Nephron (organoid): ENCODE results near the gene DLX6.
A peak's percentile ranks its signal among the peaks of the same experiment; 100 is the strongest.

Source experiments
- H3K27ac Mint-ChIP-seq, 3 experiments: 2 replicates each; pipeline ENCODE4 v1.8.0; 2020; ENCODE audit warnings: mixed read lengths in 3 of 3, mild to moderate bottlenecking in 2 of 3, moderate library complexity in 1 of 3
- H3K27me3 Mint-ChIP-seq: 2 replicates; pipeline ENCODE4 v1.8.0; 2021; ENCODE audit warnings: low read depth, mild to moderate bottlenecking, moderate library complexity, mixed read lengths
- H3K36me3 Mint-ChIP-seq: 2 replicates; pipeline ENCODE4 v1.8.0; 2020; ENCODE audit warnings: low read depth, mixed read lengths
- H3K4me1 Mint-ChIP-seq: 2 replicates; pipeline ENCODE4 v1.8.0; 2020; ENCODE audit warnings: mixed read lengths
- H3K4me3 Mint-ChIP-seq, 3 experiments: 2 replicates each; pipeline ENCODE4 v1.8.0; 2020; ENCODE audit warnings: mild to moderate bottlenecking in 3 of 3, mixed read lengths in 3 of 3, moderate library complexity in 2 of 3
- H3K9me3 Mint-ChIP-seq: 2 replicates; pipeline ENCODE4 v1.8.0; 2020; ENCODE audit warnings: mixed read lengths
- TF ChIP-seq, protein P1 (sequence below), 3 experiments: fragments of 200-600 bp; sonication (generic); IDR thresholded peaks; one replicate each; pipeline ENCODE4 v1.5.0; 2021; ENCODE audit warnings: antibody characterized with exemption in 3 of 3; ENCODE audit not compliant: unreplicated experiment in 3 of 3

The DLX6 gene

DNA sequence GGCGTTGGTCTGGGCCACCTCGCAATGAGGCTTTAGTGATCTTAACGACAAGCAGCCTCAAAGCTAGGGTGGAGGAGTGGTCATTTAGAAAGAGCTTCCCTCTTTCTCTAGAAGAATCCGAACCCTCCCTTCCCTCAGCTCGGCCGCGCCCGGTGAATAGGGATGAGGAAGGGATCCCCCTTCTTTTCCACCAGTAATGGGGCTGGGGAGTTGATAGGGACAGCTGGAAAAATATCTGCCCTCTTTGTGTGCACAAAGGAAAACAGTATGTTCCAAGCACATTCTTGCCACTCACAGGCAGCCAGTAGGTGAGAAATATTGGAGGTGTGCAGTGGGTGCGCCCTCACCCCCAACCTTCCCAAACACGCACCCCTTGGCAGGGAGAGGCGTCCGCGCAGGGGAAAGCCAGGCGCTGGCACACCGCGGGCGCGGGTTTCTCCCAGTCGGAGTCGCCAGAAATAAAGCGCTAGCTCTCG is 12.8 kb downstream of the DLX6 start:
- H3K9me3 Mint-ChIP-seq: no peaks in the 10 kb centered on the region
- H3K27ac Mint-ChIP-seq: no peak overlapping the region
- peaks cover 100% of the 10 kb centered on the region for H3K27me3 Mint-ChIP-seq
- H3K4me3 Mint-ChIP-seq: no peak overlapping the region
- H3K4me1 Mint-ChIP-seq: peaks cover 29% of the 10 kb centered on the region
- TF ChIP-seq, protein P1, sequence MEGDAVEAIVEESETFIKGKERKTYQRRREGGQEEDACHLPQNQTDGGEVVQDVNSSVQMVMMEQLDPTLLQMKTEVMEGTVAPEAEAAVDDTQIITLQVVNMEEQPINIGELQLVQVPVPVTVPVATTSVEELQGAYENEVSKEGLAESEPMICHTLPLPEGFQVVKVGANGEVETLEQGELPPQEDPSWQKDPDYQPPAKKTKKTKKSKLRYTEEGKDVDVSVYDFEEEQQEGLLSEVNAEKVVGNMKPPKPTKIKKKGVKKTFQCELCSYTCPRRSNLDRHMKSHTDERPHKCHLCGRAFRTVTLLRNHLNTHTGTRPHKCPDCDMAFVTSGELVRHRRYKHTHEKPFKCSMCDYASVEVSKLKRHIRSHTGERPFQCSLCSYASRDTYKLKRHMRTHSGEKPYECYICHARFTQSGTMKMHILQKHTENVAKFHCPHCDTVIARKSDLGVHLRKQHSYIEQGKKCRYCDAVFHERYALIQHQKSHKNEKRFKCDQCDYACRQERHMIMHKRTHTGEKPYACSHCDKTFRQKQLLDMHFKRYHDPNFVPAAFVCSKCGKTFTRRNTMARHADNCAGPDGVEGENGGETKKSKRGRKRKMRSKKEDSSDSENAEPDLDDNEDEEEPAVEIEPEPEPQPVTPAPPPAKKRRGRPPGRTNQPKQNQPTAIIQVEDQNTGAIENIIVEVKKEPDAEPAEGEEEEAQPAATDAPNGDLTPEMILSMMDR (IDR thresholded peaks at IDR 0.05; ENCODE audit: unreplicated experiment in 3 of 3): no peak
- no peaks in the 10 kb centered on the region for H3K36me3 Mint-ChIP-seq

- no peaks in the 10 kb centered on the region for H3K36me3 Mint-ChIP-seq
- peak overlapping the region in 2 of 3 experiments; percentile 3 to 28 for H3K4me3 Mint-ChIP-seq
- H3K9me3 Mint-ChIP-seq: no peaks in the 10 kb centered on the region
- TF ChIP-seq, protein P1 (IDR thresholded peaks at IDR 0.05; ENCODE audit: unreplicated experiment in 3 of 3): no peak
- H3K27me3 Mint-ChIP-seq: peaks cover 100% of the 10 kb centered on the region
- peaks cover 35% of the 10 kb centered on the region for H3K4me1 Mint-ChIP-seq
- no peak overlapping the region for H3K27ac Mint-ChIP-seq
Measured at GRCh38 chr7:97018791-97019531, 13.6 kb downstream of the DLX6 start.

GRCh38 chr7:97019710-97020225 is 14.4 kb downstream of the DLX6 start:
- peaks cover 100% of the 10 kb centered on the region for H3K27me3 Mint-ChIP-seq
- H3K27ac Mint-ChIP-seq: no peak overlapping the region
- TF ChIP-seq, protein P1 (IDR thresholded peaks at IDR 0.05; ENCODE audit: unreplicated experiment in 3 of 3): no peak
- H3K9me3 Mint-ChIP-seq: no peaks in the 10 kb centered on the region
- H3K36me3 Mint-ChIP-seq: no peaks in the 10 kb centered on the region
- H3K4me1 Mint-ChIP-seq: peaks cover 43% of the 10 kb centered on the region
- no peak overlapping the region for H3K4me3 Mint-ChIP-seq

GRCh38 chr7:97020601-97020995 is 15.2 kb downstream of the DLX6 start:
- H3K9me3 Mint-ChIP-seq: no peaks in the 10 kb centered on the region
- H3K27me3 Mint-ChIP-seq: peaks cover 100% of the 10 kb centered on the region
- peak overlapping the region in 2 of 3 experiments; percentile 25 to 53 for H3K4me3 Mint-ChIP-seq
- TF ChIP-seq, protein P1 (IDR thresholded peaks at IDR 0.05; ENCODE audit: unreplicated experiment in 3 of 3): no peak
- H3K4me1 Mint-ChIP-seq: peaks cover 48% of the 10 kb centered on the region
- H3K27ac Mint-ChIP-seq: no peak overlapping the region
- no peaks in the 10 kb centered on the region for H3K36me3 Mint-ChIP-seq

- H3K36me3 Mint-ChIP-seq: no peaks in the 10 kb centered on the region
Measured at GRCh38 chr7:97020996-97021746, 15.8 kb downstream of the DLX6 start.

More at GRCh38 chr7:97020996-97021746, 15.8 kb downstream of the DLX6 start:
- Mint-ChIP-seq H3K27me3 (peaks cover 100% of the 10 kb centered on the region), H3K9me3 (no peaks in the 10 kb centered on the region), H3K4me3 (peak overlapping the region; percentile 50 to 66 (median 65)), H3K4me1 (peaks cover 53% of the 10 kb centered on the region), H3K27ac (no peak overlapping the region)
- TF ChIP-seq, protein P1 (IDR thresholded peaks at IDR 0.05; ENCODE audit: unreplicated experiment in 3 of 3): no peak
